CD4-positive, alpha-beta T cell treated with Interleukin-1 beta for 1 hour (primary cell): ENCODE data around the gene SLC39A1.
"Not testable (repeated sequence)": the region's sequence is repeated elsewhere in the genome, so short reads cannot be mapped to it uniquely, and the experiment has no call there.

ENCODE experiments used
- DNase-seq, 2 donors: peaks; one replicate each; pipeline ENCODE4 v3.0.0-alpha.2; 2020 to 2022

SLC39A1 gene, protein sequence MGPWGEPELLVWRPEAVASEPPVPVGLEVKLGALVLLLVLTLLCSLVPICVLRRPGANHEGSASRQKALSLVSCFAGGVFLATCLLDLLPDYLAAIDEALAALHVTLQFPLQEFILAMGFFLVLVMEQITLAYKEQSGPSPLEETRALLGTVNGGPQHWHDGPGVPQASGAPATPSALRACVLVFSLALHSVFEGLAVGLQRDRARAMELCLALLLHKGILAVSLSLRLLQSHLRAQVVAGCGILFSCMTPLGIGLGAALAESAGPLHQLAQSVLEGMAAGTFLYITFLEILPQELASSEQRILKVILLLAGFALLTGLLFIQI

DNA sequence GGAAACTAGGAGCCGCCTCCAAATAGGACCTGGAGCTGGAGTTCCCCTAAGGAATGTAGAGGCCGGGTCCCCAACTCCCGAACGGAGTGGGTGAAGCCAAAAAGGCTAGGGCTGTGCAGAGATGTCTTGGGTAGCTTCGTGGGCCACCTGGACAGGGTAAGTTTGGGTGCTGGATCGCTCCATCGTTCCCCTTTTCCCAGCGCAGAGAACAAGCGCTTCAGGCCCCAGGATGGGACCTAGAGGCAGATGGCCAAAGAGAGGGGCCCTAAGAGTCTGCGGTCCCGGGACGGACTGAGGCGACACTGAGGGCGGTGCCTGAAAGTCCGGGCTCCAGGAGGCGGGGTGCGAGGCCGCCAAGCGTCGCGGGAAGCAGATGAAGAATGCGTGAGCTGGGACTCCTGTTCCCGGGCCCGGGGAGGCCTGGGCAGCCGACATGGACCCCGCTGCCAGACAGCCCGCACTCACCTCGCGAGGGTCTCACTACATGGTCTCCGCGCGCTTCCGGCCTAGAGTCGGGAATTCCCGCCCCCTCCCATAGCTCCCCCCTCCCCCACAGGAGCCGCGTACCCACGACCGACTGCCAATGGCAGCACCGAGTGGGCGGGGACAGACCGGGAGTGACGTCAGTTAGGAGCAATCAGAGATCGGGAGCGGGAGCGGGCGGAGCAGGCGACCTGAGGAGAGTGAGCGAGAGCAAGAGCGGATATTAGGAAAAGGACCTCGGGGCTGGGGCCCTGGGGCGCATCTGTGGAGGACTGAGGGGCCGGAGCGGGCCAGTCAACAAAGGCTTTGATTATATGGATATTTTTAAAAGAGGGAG, at the start of gene SLC39A1:
Gene SLC39A1, minus strand, starts transcription at position 508 of the 820 bp plus-strand sequence. CDS start 822 bp downstream, outside the sequence.
- peak; percentile 92 to 93 for DNase-seq

DNA sequence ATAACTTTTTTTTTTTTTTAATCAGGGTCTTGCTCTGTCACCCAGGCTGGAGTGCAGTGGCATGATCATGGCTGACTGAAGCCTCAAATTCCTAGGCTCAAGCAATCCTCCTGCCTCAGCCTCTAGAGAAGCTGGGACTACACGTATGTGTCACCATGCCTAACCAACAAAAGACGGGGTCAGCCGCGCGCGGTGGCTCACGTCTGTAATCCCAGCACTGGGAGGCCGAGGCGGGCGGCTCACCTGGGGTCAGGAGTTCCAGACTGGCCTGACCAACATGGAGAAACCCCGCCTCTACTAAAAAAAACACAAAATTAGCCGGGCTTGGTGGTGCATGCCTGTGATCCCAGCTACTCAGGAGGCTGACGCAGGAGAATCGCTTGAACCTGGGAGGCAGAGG, 49.2 kb upstream of the SLC39A1 start:
- DNase-seq = not testable (repeated sequence)

DNA sequence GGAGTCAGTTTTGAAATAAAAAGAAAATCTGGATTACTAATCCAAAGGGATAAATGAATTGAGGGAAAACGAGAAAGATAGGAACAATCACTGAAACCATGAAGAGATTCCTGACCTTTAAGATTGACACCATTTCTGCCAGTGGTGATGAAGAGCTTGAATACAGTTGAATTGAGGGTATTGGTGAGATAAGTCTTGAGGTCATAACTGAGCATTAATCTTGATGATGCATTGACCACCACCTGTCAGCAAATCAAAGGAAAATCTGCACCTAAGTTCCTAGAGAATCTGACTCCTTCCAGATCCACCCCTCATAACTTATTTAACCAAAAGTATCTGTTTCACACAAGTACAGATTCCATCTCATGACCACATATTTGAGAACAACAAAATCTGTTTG, 48.8 kb upstream of the SLC39A1 start:
- no peak for DNase-seq

DNA sequence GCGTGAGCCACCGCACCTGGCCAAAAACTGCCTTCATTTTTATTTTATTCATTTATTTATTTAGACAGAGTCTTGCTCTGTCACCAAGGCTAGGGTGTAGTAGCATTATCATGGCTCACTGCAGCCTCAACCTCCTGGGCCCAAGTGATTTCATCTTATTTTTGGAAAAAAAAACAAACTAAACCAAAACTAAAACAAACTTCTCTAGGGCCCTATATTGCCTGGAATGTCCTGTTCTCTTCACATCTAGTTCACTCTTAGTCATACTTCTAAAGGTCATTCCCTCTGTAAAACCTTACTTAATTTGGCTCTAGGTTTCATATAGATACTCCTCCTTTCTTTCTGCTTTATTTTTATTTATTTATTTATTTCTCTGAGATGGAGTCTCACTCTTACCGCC, 42.8 kb upstream of the SLC39A1 start:
- no peak for DNase-seq

DNA sequence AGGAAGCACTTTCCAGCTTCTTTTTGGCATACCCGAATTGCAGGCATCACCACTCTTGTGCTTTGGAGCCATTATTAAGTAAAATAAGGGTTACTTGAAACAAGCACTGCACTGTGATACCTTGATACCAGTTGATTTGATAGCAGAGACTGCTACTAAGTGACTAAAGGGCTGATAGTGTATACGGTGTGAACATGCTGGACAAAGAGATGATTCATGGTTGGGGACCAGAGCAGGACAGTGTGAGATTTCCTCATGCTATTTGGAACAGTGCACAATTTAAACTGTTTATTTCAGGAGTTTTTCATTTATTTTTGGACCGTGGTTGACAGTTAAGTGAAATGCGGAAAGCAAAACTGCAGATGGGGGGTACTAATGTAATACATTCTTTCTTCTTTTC, 37.1 kb upstream of the SLC39A1 start:
- no peak for DNase-seq

DNA sequence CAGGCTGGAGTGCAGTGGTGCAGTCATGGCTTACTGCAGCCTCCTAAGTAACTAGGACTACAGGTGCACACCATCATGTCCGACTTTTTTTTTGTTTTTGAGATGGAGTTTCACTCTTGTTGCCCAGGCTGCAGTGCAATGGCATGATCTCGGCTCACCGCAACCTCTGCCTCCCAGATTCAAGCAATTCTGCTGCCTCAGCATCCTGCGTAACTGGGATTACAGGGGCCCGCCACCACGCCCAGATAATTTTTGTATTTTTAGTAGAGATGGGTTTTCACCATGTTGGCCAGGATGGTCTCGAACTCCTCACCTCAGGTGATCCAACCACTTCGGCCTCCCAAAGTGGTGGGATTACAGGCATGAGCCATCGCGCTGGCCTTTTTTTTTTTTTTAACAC, 33.5 kb upstream of the SLC39A1 start:
- DNase-seq = not testable (repeated sequence)

DNA sequence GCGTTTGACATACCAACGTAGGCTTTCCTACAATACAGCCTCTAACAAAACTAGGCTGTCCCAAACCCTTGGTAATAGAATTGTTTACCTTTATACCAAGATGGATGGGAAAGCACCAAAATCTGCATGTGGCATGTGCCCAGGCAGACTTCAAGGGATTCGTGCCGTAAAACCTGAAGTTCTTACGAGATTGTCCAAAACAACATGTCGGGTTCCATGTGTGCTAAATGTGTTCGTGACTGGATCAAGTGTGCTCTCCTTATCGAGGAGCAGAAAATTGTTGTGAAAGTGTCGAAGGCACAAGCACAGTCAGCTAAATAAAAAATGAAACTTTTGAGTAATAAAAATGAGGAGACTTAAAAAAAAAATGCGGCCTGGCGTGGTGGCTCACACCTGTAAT, 32.3 kb upstream of the SLC39A1 start:
- no peak for DNase-seq

DNA sequence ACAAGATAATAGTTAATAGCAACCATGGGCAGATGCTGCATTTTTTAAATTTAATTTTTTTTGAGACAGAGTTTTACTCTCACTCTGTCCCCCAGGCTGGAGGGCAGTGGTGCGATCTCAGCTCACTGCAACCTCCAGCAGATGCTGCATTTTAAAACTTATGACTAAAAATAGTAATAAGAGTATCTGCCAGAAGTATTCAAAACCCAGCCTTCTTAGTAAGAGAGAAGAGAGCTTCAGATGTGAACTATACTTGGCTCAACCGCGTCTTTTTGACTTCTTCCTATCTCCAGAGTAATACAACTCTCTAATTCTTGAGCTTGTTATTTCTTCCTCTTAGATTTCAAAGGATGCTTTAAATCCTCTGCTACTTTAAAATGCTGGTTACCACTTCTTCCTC, 31.9 kb upstream of the SLC39A1 start:
- DNase-seq = no peak

DNA sequence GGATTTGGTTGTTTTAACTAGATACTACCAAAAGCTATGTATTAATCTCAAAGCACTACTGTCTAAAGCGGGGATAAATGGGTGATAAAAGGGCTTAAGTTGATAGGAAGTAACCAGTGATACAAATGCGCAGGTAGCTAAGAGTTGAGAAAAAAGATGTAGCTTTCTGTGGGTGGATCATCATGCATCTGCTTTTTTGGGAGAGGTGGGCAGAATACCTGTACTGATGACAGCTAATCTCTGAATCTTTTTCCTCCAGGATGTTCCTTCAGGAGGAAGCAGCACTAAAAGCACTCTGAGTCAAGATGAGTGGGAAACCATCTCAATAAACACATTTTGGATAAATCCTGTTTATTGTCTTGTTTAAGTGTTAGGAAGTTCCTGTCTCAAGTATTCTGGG, 28.5 kb upstream of the SLC39A1 start:
- DNase-seq = no peak

DNA sequence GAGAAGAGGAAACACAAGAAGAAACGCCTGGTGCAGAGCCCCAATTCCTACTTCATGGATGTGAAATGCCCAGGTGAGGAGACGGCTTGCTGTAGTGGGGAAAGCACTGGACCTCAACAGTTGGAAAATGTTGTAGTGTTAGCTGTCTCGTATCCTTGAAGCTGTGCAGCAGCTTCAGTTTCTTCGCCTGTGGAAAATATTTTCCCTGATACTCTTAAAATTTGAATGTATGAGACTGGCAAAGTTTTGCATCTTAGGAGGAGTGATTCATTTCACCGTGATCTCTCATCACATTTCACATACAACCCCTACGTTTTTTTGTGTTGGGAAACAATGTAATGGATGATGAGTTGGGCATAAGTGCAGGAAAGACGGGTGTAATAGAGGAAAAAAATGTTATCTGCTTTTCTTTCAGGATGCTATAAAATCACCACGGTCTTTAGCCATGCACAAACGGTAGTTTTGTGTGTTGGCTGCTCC, 27.9 kb upstream of the SLC39A1 start:
- DNase-seq = peak in 1 of 2 donors; percentile 30

DNA sequence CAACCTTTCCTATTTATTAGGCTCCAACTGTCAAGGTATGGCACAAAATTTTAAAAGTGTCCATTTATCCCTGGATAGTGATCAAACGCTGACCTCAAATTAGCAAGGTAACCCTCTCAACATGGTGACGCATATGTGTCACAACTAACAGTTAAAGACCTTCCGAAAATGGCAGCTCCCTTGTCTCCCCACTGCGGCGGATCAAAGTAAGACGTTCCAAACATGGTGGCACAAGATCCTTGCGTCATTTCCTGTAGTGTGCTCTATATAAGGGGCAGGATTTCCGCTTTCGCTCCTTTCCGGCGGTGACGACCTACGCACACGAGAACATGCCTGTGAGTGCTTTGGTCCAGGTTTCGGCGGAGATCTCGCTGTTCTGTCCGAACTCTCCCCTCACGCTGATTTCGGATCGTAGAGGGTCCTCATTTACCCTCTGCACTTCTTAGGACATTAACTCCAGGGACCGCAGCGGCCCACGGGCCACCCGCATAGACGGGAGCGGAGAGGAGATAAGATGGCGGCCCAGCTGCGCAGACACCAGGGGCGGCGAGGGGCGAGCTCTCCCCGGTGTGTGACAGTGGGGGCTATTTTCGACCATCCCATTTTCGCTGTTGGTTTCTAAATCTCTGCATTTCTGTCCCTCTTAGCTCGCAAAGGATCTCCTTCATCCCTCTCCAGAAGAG, 27.3 kb upstream of the SLC39A1 start, which contains the start of gene RPS27:
Gene RPS27, plus strand, starts transcription at position 295 of the 683 bp plus-strand sequence. Its CDS starts 35 bp downstream, at position 330.
- DNase-seq = peak; percentile 96

DNA sequence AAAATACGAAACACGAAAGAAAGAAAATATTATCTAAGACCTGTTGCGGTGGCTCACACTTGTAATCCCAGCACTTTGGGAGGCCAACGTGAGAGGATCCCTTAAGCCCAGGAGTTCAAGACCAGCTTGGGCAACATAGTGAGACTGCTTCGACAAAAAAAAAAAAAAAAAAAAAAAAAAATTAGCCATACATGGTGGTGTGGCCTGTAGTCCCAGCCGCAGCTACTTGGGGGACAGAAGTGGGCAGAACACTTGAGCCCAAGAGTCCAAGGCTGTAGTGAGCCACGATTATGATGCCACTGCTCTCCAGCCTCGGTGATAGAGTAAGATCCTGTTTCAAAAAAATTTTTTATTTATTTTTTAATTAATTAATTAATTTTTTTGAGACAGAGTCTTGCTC, 24.3 kb upstream of the SLC39A1 start:
- no peak for DNase-seq

DNA sequence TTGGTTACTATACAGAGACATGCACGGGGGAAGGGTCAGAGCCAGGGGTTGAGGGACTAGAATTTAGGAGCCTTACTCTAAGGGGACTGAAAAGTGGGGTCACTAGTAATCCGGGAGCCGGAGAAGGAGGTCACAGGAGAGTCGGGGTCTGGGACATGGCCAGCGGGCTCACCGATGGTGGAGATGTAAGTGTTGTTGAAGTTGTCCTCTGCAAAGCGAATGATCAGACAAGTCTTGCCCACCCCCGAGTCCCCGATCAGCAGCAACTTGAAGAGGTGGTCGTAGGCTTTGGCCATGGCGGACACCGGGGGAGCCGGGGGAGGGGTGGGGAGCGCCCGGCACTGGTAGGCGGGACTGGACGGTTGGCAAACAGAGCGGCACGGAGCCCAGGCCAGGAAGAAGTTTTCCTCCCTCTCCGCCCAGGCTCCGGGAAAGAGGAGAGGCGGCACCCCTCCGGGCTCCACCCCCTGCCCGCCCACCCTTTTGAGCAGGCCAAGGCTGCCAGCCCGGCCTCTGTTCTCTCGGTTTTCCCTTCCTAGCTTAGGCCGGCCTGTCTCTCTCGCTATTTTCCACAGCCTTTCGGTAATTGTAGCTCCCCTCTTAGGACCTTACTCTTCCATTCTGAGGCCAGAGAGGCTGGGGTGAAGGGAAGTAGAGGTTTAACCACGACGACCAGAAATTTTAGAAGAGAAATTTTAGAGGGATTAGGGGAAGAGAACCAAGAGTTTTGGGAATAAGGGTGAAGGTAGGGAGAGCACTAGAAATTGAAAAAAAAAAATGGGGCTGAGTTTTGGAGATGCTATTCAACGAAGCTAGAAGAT, 22.8 kb upstream of the SLC39A1 start, which contains the start of gene RAB13:
Gene RAB13, minus strand, starts transcription at position 399 of the 821 bp plus-strand sequence. Its CDS starts 103 bp downstream, at position 296.
- DNase-seq = no peak

DNA sequence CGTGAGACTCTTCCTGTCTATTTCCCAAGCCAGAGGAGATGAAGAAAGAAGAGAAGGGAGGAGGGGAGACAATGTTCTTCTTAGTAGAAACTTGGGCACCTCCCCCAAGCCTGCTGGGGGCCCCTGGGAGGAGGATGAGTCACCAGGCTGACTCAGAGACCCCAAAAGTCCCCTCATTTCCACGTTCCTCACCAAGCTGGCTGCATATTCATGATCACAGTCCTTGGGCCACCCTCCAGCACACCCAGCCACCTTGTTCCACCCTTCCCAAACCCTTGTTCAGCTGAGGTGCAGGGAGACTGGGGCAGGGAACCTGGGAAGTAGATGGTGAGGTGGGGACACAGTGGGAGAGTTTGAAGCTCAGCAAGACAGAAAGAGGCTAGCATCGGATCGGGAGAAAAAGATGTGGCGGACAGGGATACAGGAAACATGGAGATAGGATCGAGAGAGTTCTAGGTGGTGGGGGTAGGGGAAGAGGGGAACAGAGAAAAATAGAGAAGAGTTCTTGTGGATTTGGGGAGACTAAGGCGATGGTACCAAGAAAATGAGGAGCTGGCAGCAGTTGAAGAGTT, 22.1 kb upstream of the SLC39A1 start:
- peak in 1 of 2 donors; percentile 40 for DNase-seq

DNA sequence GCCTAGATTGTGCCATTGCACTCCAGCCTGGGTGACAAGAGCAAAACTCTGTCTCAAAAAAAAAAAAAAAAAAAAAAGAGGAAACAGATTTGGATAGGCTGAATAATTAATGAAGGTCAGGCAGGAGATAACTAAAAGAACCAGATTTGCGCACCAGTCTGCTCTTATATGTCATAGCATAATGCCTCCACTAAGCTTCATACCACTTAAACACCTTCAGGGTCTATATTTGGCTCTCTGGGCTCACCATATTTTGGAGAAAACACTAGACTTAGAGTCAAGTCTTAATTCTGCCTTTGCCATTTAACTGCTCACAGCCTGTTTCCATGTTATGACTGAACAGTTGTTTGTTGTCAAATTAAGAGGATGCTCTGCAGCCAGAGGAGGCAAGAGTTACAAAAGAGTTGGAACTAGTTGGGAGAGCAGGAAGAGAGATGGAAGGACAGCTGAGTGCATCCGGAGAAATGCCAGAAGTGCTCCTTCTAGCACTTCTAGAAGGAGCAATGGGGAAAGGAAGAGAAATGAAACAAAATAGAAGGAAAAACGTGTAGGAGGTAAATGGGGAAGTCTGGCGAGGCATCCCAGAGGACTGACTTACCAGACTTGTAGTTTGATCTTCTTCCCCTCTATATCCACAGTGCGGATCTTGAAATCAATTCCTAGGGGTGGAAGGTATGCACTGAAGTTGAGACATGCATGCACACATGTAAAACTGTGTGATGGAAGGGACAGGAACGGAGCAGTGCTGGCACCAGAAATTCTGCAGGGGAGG, 21.0 kb upstream of the SLC39A1 start:
- DNase-seq = no peak

DNA sequence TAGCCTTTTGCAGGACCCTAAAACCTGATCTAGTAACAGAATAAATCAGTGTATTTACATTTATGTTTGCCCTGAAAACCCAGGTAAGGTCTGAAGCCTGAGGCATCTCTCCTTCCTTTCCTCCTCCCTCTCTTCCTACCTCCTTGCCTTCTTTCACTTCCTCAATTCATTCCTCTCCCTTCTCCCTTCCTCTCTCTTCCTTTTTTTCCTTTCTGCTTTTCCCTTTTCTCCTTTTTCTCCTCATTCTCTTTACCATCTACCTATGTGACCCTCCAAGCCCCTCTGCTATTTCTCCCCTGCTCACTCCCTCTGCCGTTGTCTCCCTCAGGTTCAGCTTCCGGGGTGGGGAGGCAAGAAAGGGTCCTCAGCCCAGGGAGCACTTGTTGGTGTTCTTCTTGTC, 18.4 kb upstream of the SLC39A1 start:
- not testable (repeated sequence) for DNase-seq

DNA sequence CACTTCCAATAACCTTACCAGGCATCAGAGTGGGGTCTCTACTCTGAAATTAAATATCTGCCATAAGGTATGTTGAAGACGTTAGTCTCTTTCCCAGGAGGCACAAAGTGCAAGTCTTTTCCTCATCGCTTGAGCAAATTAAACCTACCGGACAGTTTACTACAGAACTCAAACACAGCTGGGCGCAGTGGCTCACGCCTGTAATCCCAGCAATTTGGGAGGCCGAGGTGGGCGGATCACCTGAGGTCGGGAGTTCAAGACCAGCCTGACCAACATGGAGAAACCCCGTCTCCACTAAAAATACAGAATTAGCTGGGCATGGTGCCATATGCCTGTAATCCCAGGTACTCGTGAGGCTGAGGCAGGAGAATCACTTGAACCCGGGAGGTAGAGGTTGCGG, 15.8 kb upstream of the SLC39A1 start:
- not testable (repeated sequence) for DNase-seq

DNA sequence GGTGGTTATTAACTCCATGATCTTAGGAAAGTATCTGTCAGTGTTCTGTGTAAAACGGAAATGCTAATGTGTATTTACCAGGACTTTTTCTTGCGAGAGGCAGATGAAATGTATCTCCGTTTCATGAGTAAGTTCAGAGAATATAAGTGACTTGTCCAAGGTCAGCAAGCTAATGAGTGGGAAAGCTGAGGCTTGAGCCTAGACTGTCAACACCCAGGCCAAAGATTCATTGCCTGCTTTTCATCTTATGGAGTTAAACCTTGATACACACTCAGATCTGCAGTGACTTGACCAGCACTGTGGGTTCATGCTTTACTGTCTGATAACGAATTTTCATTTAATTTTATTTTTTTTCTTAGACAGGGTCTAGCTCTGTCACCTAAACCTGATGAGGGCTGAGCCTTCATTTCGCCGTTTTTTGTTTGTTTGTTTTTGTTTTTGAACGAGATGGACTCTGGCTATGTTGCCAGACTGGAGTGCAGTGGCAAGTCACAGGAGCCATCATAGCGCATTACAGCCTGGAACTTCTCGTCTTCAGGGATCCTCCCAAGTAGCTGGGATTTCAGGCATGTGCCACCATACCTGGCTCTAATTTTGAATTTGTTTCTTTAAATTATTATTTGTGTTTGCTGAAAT, 15.1 kb upstream of the SLC39A1 start:
- no peak for DNase-seq

DNA sequence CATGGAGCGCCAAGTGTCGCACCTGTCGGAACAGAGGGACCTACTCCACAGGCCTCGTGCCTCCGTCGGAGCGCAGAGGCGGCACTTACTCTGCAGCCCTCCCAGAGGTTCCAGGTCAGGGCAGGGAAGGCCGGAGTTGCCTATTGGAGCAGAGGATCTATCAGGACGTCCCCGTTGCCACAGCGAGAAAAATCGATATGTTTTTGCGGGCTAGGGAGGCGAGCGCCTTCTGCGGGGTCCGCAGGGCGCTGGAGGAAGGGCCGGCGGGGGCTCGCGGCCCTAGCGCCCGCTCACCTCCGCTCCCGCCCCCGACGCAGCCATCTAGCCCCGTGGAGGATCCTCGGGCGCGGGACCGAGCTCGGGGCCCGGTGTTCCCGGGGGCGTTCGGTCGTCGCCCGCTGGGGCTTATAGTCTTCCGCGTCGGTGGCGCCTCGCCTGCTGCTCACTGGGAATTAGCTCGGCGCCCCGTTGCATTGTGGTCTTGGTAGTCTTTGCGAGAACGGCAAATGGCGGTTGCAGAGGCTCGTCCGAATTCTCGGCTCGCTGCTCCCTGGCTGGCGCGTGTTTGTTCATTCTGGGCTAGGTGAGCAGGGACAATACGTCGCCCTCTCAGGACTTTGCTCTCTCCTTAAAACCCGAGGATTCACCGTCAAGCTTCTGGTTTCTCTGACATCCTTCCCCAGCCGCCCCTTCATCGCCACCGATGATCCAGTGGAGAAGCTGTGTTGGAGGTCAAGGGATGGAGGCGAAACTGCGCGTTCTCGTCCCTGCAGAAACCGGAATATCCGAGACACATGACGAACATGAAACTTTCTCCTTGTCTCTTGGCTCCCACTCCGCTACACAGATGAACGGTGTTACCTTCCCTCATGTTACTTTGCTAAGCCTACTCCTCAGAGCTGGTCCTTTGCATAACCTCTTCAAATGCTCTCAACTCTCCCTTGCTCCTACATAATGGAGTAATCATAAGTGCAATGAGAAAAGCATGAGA, 14.2 kb upstream of the SLC39A1 start, which contains the start of gene JTB:
Gene JTB, minus strand, starts transcription at position 425 of the 991 bp plus-strand sequence. Its CDS starts 422 bp downstream, at position 3.
- DNase-seq = peak; percentile 82 to 86
